Gastroesophageal sphincter (tissue), 4 donors: ENCODE data around the gene SERPINA12. TPM values are rescaled to one million over a fixed set of nuclear protein-coding genes. Genes with fewer than 3 reads are reported as not detected.

Source experiments
- ATAC-seq: fragments of 150-250 bp; one replicate; pipeline ENCODE4 v1.9.1; 2016; ENCODE audit warnings: mild to moderate bottlenecking, moderate library complexity
- H3K27ac ChIP-seq, 4 donors: fragments of 200-600 bp; sonication (generic) in 3 of 4; 1 replicate in 3 of 4; 2 replicates in 1 of 4; pipeline ENCODE4 v1.5.1; 2016 to 2019
- H3K27me3 ChIP-seq: fragments of 200-600 bp; sonication (generic); one replicate; pipeline ENCODE4 v1.5.1; 2019
- H3K36me3 ChIP-seq, 2 donors: fragments of 200-600 bp; sonication (generic); one replicate each; pipeline ENCODE4 v1.5.1; 2019; ENCODE audit warnings: control low read depth in 1 of 2
- H3K4me1 ChIP-seq, 3 donors: fragments of 200-600 bp; sonication (generic); 1 replicate in 2 of 3; 2 replicates in 1 of 3; pipeline ENCODE4 v1.5.1; 2016 to 2019; ENCODE audit warnings: control low read depth in 2 of 3
- H3K4me3 ChIP-seq, 2 donors: fragments of 200-600 bp; sonication (generic); one replicate each; pipeline ENCODE4 v1.5.1; 2019; ENCODE audit warnings: mild to moderate bottlenecking in 1 of 2, moderate library complexity in 1 of 2
- H3K9me3 ChIP-seq, 3 donors: fragments of 200-600 bp; sonication (generic); one replicate each; pipeline ENCODE4 v1.5.1; 2017 to 2019; ENCODE audit warnings: control low read depth in 2 of 3
- CTCF ChIP-seq, 4 experiments: fragments of 200-600 bp in 2 of 4; fragments of 450-650 bp in 2 of 4; sonication (generic) in 1 of 4; IDR thresholded peaks; one replicate each; pipeline ENCODE4 v1.5.1; 2017 to 2019; ENCODE audit warnings: antibody characterized with exemption in 4 of 4, mild to moderate bottlenecking in 2 of 4, moderate library complexity in 2 of 4
- EP300 ChIP-seq: sonication (generic); formaldehyde crosslinking; IDR thresholded peaks from one replicate; pipeline ENCODE4 v1.6.1; 2017; ENCODE audit warnings: antibody characterized with exemption, mild to moderate bottlenecking
- POLR2A ChIP-seq, 2 donors: fragments of 450-650 bp; IDR thresholded peaks; one replicate each; pipeline ENCODE4 v1.6.1; 2017; ENCODE audit warnings: antibody characterized with exemption in 2 of 2, mild to moderate bottlenecking in 2 of 2, moderate library complexity in 1 of 2
- POLR2AphosphoS5 ChIP-seq: sonication (generic); formaldehyde crosslinking; IDR thresholded peaks from one replicate; pipeline ENCODE4 v1.6.1; 2017; ENCODE audit warnings: antibody characterized with exemption
- WGBS, 2 donors: methylation state at CpG; one replicate each; pipeline ENCODE4 v1.1.5; 2018; ENCODE audit warnings: low coverage in 1 of 2; 5-methylcytosine and 5-hydroxymethylcytosine counted together
- total RNA-seq, 4 donors: library from RNA; depleted of rRNA; stranded (reverse); fragments of >200 nt; gene quantifications; one replicate each; pipeline ENCODE4 v1.1.0, GENCODE V29; 2016

SERPINA12 gene
- total RNA-seq, 4 donors from 2014 or later = not detected

GRCh38 chr14:94505206-94505605 lies 4.1 kb downstream of the SERPINA12 start:
- H3K9me3 ChIP-seq = no peaks in the 10 kb centered on the region
- peaks cover 28% of the 10 kb centered on the region for H3K27me3 ChIP-seq
- H3K36me3 ChIP-seq = no peaks in the 10 kb centered on the region
- no peak overlapping the region for H3K4me3 ChIP-seq
- WGBS, 2 donors = no CpG with 5 or more reads among the region's 4 CpGs
- no peak overlapping the region for H3K27ac ChIP-seq
- TF ChIP-seq POLR2A (IDR thresholded peaks at IDR 0.05) = no peak
- no peak for TF ChIP-seq POLR2AphosphoS5
- no peaks in the 10 kb centered on the region for H3K4me1 ChIP-seq
- ATAC-seq = no peak

- TF ChIP-seq POLR2AphosphoS5 = no peak
- no peak for TF ChIP-seq EP300
- no peak for TF ChIP-seq CTCF (IDR thresholded peaks at IDR 0.05)
- no peak for TF ChIP-seq POLR2A (IDR thresholded peaks at IDR 0.05)
- 60 to 68% methylated on average over 8 to 11 of the region's 16 CpGs for WGBS, 2 donors
- H3K4me3 ChIP-seq = no peak overlapping the region
- H3K36me3 ChIP-seq = no peaks in the 10 kb centered on the region
- no peak overlapping the region for H3K27ac ChIP-seq
- H3K9me3 ChIP-seq = no peaks in the 10 kb centered on the region
- H3K27me3 ChIP-seq = peaks cover 35% of the 10 kb centered on the region
- peak; percentile 53 for ATAC-seq
- H3K4me1 ChIP-seq = no peaks in the 10 kb centered on the region
Observed at GRCh38 chr14:94501588-94502516, 7.4 kb downstream of the SERPINA12 start.

- no peak for ATAC-seq
- H3K27ac ChIP-seq = no peak overlapping the region
- no peak overlapping the region for H3K4me3 ChIP-seq
- no peaks in the 10 kb centered on the region for H3K9me3 ChIP-seq
- no peaks in the 10 kb centered on the region for H3K36me3 ChIP-seq
- TF ChIP-seq CTCF (IDR thresholded peaks at IDR 0.05) = no peak
- TF ChIP-seq EP300 = no peak
- TF ChIP-seq POLR2AphosphoS5 = no peak
- no peak for TF ChIP-seq POLR2A (IDR thresholded peaks at IDR 0.05)
- no peaks in the 10 kb centered on the region for H3K4me1 ChIP-seq
- peaks cover 27% of the 10 kb centered on the region for H3K27me3 ChIP-seq
- 67 to 100% methylated on average over 1 of the region's 3 CpGs for WGBS, 2 donors
Observed at GRCh38 chr14:94500264-94500663, 9.0 kb downstream of the SERPINA12 start.

- Histone ChIP-seq H3K4me3 (no peak overlapping the region), H3K36me3 (no peaks in the 10 kb centered on the region), H3K27me3 (peaks cover 24% of the 10 kb centered on the region), H3K4me1 (no peaks in the 10 kb centered on the region), H3K27ac (no peak overlapping the region), H3K9me3 (no peaks in the 10 kb centered on the region)
- 40% methylated on average over 1 of the region's 2 CpGs; no CpG with 5 or more reads in 1 of the 2 donors for WGBS, 2 donors
- TF ChIP-seq POLR2AphosphoS5 = no peak
- ATAC-seq = no peak
Observed at GRCh38 chr14:94499673-94500072, 9.6 kb downstream of the SERPINA12 start.

- Histone ChIP-seq H3K36me3 (no peaks in the 10 kb centered on the region), H3K4me3 (no peak overlapping the region), H3K27me3 (peaks cover 31% of the 10 kb centered on the region), H3K4me1 (no peaks in the 10 kb centered on the region), H3K9me3 (no peaks in the 10 kb centered on the region), H3K27ac (no peak overlapping the region)
- no peak for ATAC-seq
- 92% methylated on average over 3 of the region's 3 CpGs; no CpG with 5 or more reads in 1 of the 2 donors for WGBS, 2 donors
- TF ChIP-seq EP300 = no peak
- no peak for TF ChIP-seq POLR2A (IDR thresholded peaks at IDR 0.05)
- no peak for TF ChIP-seq POLR2AphosphoS5
- TF ChIP-seq CTCF (IDR thresholded peaks at IDR 0.05) = no peak
Observed at GRCh38 chr14:94498215-94498614, 11.1 kb downstream of the SERPINA12 start.

GRCh38 chr14:94494085-94494484 lies 15.2 kb downstream of the SERPINA12 start:
- Histone ChIP-seq H3K27ac (no peak overlapping the region), H3K4me3 (no peak overlapping the region), H3K9me3 (no peaks in the 10 kb centered on the region), H3K4me1 (no peaks in the 10 kb centered on the region), H3K27me3 (peaks cover 14% of the 10 kb centered on the region), H3K36me3 (no peaks in the 10 kb centered on the region)
- 37% methylated on average over 2 to 4 of the region's 4 CpGs for WGBS, 2 donors
- no peak for ATAC-seq
- TF ChIP-seq EP300 (no peak), CTCF (IDR thresholded peaks at IDR 0.05) (no peak), POLR2A (IDR thresholded peaks at IDR 0.05) (no peak), POLR2AphosphoS5 (no peak)
